Measurements from ENCODE around the gene ATP6V0E2. TPM values are rescaled to one million over a fixed set of nuclear protein-coding genes. Genes with fewer than 3 reads are reported as not detected.
"Not testable (repeated sequence)": the region's sequence is repeated elsewhere in the genome, so short reads cannot be mapped to it uniquely, and the experiment has no call there.

Gene ATP6V0E2
- total and polyA plus RNA-seq, 4 donors: 12.2 to 24.3 (median 18.0) TPM

- ATAC-seq (ENCODE audit: low FRiP score) (peak; percentile 45), DNase-seq (peak; percentile 49 to 69)
- no peak overlapping the region for H3K27ac ChIP-seq (ENCODE audit: low read depth in 1 of 2, low read length in 2 of 2)
- H3K27me3 ChIP-seq (ENCODE audit: control insufficient read depth in 1 of 2, insufficient read depth in 2 of 2, low read length in 1 of 2): no peaks in the 10 kb centered on the region
- H3K36me3 ChIP-seq (ENCODE audit: control insufficient read depth in 1 of 2, insufficient read depth in 2 of 2, low read length in 1 of 2): no peaks in the 10 kb centered on the region
- no peaks in the 10 kb centered on the region for H3K9me3 ChIP-seq (ENCODE audit: control insufficient read depth, low read length)
- no peak overlapping the region for H3K4me3 ChIP-seq (ENCODE audit: low read length in 2 of 2)
- WGBS, 2 donors: 15 to 18% methylated on average over 4 of the region's 4 CpGs
- intact Hi-C loops (cut with DNase I): loop anchor here (10.0 kb wide), 1 partner anchor 391 kb away; no protein-coding TSS in a partner anchor
- no peaks in the 10 kb centered on the region for H3K4me1 ChIP-seq (ENCODE audit: control insufficient read depth in 1 of 2, insufficient read depth in 2 of 2, low read length in 2 of 2)
Measured at GRCh38 chr7:149884016-149884415, 10.2 kb downstream of the ATP6V0E2 start.

- Histone ChIP-seq H3K4me1 (ENCODE audit: control insufficient read depth in 1 of 2, insufficient read depth in 2 of 2, low read length in 2 of 2) (no peaks in the 10 kb centered on the region), H3K9me3 (ENCODE audit: control insufficient read depth, low read length) (no peaks in the 10 kb centered on the region), H3K27ac (ENCODE audit: low read depth in 1 of 2, low read length in 2 of 2) (no peak overlapping the region), H3K27me3 (ENCODE audit: control insufficient read depth in 1 of 2, insufficient read depth in 2 of 2, low read length in 1 of 2) (no peaks in the 10 kb centered on the region), H3K36me3 (ENCODE audit: control insufficient read depth in 1 of 2, insufficient read depth in 2 of 2, low read length in 1 of 2) (no peaks in the 10 kb centered on the region), H3K4me3 (ENCODE audit: low read length in 2 of 2) (no peak overlapping the region)
- DNase-seq (peak; percentile 49 to 70), ATAC-seq (ENCODE audit: low FRiP score) (peak; percentile 66)
- intact Hi-C loops (cut with DNase I): loop anchor here (10.0 kb wide), 1 partner anchor 390 kb away; no protein-coding TSS in a partner anchor
- 19 to 22% methylated on average over 2 of the region's 2 CpGs for WGBS, 2 donors
Measured at GRCh38 chr7:149884541-149884940, 10.8 kb downstream of the ATP6V0E2 start.

- peak; percentile 34 to 67 for DNase-seq
- 79 to 82% methylated on average over 13 of the region's 13 CpGs for WGBS, 2 donors
- H3K4me1 ChIP-seq (ENCODE audit: control insufficient read depth in 1 of 2, insufficient read depth in 2 of 2, low read length in 2 of 2): no peaks in the 10 kb centered on the region
- H3K27ac ChIP-seq (ENCODE audit: low read depth in 1 of 2, low read length in 2 of 2): no peak overlapping the region
- H3K36me3 ChIP-seq (ENCODE audit: control insufficient read depth in 1 of 2, insufficient read depth in 2 of 2, low read length in 1 of 2): no peaks in the 10 kb centered on the region
- no peak overlapping the region for H3K4me3 ChIP-seq (ENCODE audit: low read length in 2 of 2)
- no peaks in the 10 kb centered on the region for H3K27me3 ChIP-seq (ENCODE audit: control insufficient read depth in 1 of 2, insufficient read depth in 2 of 2, low read length in 1 of 2)
- intact Hi-C loops (cut with DNase I): loop anchor here (10.0 kb wide), 1 partner anchor 389 kb away; no protein-coding TSS in a partner anchor
- H3K9me3 ChIP-seq (ENCODE audit: control insufficient read depth, low read length): no peaks in the 10 kb centered on the region
- ATAC-seq (ENCODE audit: low FRiP score): no peak
Measured at GRCh38 chr7:149885191-149886017, 11.6 kb downstream of the ATP6V0E2 start.

- H3K27me3 ChIP-seq (ENCODE audit: control insufficient read depth in 1 of 2, insufficient read depth in 2 of 2, low read length in 1 of 2): no peaks in the 10 kb centered on the region
- H3K4me3 ChIP-seq (ENCODE audit: low read length in 2 of 2): no peak overlapping the region
- intact Hi-C loops (cut with DNase I): loop anchor here (10.0 kb wide), 1 partner anchor 389 kb away; no protein-coding TSS in a partner anchor
- ATAC-seq (ENCODE audit: low FRiP score): no peak
- no peak for DNase-seq
- H3K9me3 ChIP-seq (ENCODE audit: control insufficient read depth, low read length): no peaks in the 10 kb centered on the region
- WGBS, 2 donors: 83 to 84% methylated on average over 4 of the region's 4 CpGs
- no peaks in the 10 kb centered on the region for H3K4me1 ChIP-seq (ENCODE audit: control insufficient read depth in 1 of 2, insufficient read depth in 2 of 2, low read length in 2 of 2)
- no peaks in the 10 kb centered on the region for H3K36me3 ChIP-seq (ENCODE audit: control insufficient read depth in 1 of 2, insufficient read depth in 2 of 2, low read length in 1 of 2)
- H3K27ac ChIP-seq (ENCODE audit: low read depth in 1 of 2, low read length in 2 of 2): no peak overlapping the region
Measured at GRCh38 chr7:149886018-149886415, 12.2 kb downstream of the ATP6V0E2 start.

GRCh38 chr7:149887311-149887710 is 13.5 kb downstream of the ATP6V0E2 start:
- no peaks in the 10 kb centered on the region for H3K9me3 ChIP-seq (ENCODE audit: control insufficient read depth, low read length)
- H3K4me3 ChIP-seq (ENCODE audit: low read length in 2 of 2): no peak overlapping the region
- intact Hi-C loops (cut with DNase I): loop anchor here (10.0 kb wide), 1 partner anchor 387 kb away; no protein-coding TSS in a partner anchor
- 93 to 95% methylated on average over 7 of the region's 7 CpGs for WGBS, 2 donors
- no peaks in the 10 kb centered on the region for H3K36me3 ChIP-seq (ENCODE audit: control insufficient read depth in 1 of 2, insufficient read depth in 2 of 2, low read length in 1 of 2)
- no peak overlapping the region for H3K27ac ChIP-seq (ENCODE audit: low read depth in 1 of 2, low read length in 2 of 2)
- H3K4me1 ChIP-seq (ENCODE audit: control insufficient read depth in 1 of 2, insufficient read depth in 2 of 2, low read length in 2 of 2): no peaks in the 10 kb centered on the region
- DNase-seq: peak in 1 of 2 donors; percentile 15
- ATAC-seq (ENCODE audit: low FRiP score): no peak
- no peaks in the 10 kb centered on the region for H3K27me3 ChIP-seq (ENCODE audit: control insufficient read depth in 1 of 2, insufficient read depth in 2 of 2, low read length in 1 of 2)

GRCh38 chr7:149890715-149891114 is 16.9 kb downstream of the ATP6V0E2 start:
- H3K27ac ChIP-seq (ENCODE audit: low read depth in 1 of 2, low read length in 2 of 2); ATAC-seq (ENCODE audit: low FRiP score); intact Hi-C loops (cut with DNase I); H3K9me3 ChIP-seq (ENCODE audit: control insufficient read depth, low read length); DNase-seq; H3K36me3 ChIP-seq (ENCODE audit: control insufficient read depth in 1 of 2, insufficient read depth in 2 of 2, low read length in 1 of 2); H3K4me3 ChIP-seq (ENCODE audit: low read length in 2 of 2); H3K27me3 ChIP-seq (ENCODE audit: control insufficient read depth in 1 of 2, insufficient read depth in 2 of 2, low read length in 1 of 2); H3K4me1 ChIP-seq (ENCODE audit: control insufficient read depth in 1 of 2, insufficient read depth in 2 of 2, low read length in 2 of 2): not testable (repeated sequence)
- WGBS, 2 donors: 22 to 37% methylated on average over 2 of the region's 2 CpGs

GRCh38 chr7:149894957-149895356 is 21.2 kb downstream of the ATP6V0E2 start:
- 68 to 78% methylated on average over 8 of the region's 8 CpGs for WGBS, 2 donors
- DNase-seq; ATAC-seq (ENCODE audit: low FRiP score); H3K27me3 ChIP-seq (ENCODE audit: control insufficient read depth in 1 of 2, insufficient read depth in 2 of 2, low read length in 1 of 2); H3K27ac ChIP-seq (ENCODE audit: low read depth in 1 of 2, low read length in 2 of 2); intact Hi-C loops (cut with DNase I); H3K4me3 ChIP-seq (ENCODE audit: low read length in 2 of 2); H3K4me1 ChIP-seq (ENCODE audit: control insufficient read depth in 1 of 2, insufficient read depth in 2 of 2, low read length in 2 of 2); H3K9me3 ChIP-seq (ENCODE audit: control insufficient read depth, low read length); H3K36me3 ChIP-seq (ENCODE audit: control insufficient read depth in 1 of 2, insufficient read depth in 2 of 2, low read length in 1 of 2): not testable (repeated sequence)

GRCh38 chr7:149907776-149908376 is 34.1 kb downstream of the ATP6V0E2 start:
- 46 to 48% methylated on average over 4 of the region's 6 CpGs for WGBS, 2 donors

More at GRCh38 chr7:149907776-149908376, 34.1 kb downstream of the ATP6V0E2 start:
- H3K9me3 ChIP-seq (ENCODE audit: control insufficient read depth, low read length); intact Hi-C loops (cut with DNase I); H3K36me3 ChIP-seq (ENCODE audit: control insufficient read depth in 1 of 2, insufficient read depth in 2 of 2, low read length in 1 of 2); DNase-seq; ATAC-seq (ENCODE audit: low FRiP score); H3K4me1 ChIP-seq (ENCODE audit: control insufficient read depth in 1 of 2, insufficient read depth in 2 of 2, low read length in 2 of 2); H3K27me3 ChIP-seq (ENCODE audit: control insufficient read depth in 1 of 2, insufficient read depth in 2 of 2, low read length in 1 of 2); H3K27ac ChIP-seq (ENCODE audit: low read depth in 1 of 2, low read length in 2 of 2); H3K4me3 ChIP-seq (ENCODE audit: low read length in 2 of 2): not testable (repeated sequence)
